C4-2B (cell line): ENCODE data around the gene RBMS1.

Source experiments
- CTCF ChIP-seq: fragments of 450-650 bp; conservative IDR thresholded peaks from 2 replicates; pipeline ENCODE4 v1.5.1; 2017; ENCODE audit warnings: mild to moderate bottlenecking
- ZFX ChIP-seq: fragments of 450-650 bp; IDR thresholded peaks from 2 replicates; pipeline ENCODE4 v1.6.1; 2017

GRCh38 chr2:160223560-160223959 is 270.0 kb downstream of the RBMS1 start:
- no peak for TF ChIP-seq CTCF
- TF ChIP-seq ZFX = no peak
